ENCODE results near the gene MRPS22. TPM values are rescaled to one million over a fixed set of nuclear protein-coding genes. Genes with fewer than 3 reads are reported as not detected.

Gene MRPS22
- total and polyA plus RNA-seq, 8 donors = 9.6 to 75.8 (median 43.7) TPM

GRCh38 chr3:139299261-139300132 lies 44.3 kb upstream of the MRPS22 start:
- TF ChIP-seq POLR2A (IDR thresholded peaks at IDR 0.05) = no peak
- peak in 1 of 3 donors; percentile 14 for TF ChIP-seq POLR2AphosphoS5 (IDR thresholded peaks at IDR 0.05)
- Histone ChIP-seq H3K4me1 (no peaks in the 10 kb centered on the region), H3K27ac (no peak overlapping the region), H3K4me3 (no peak overlapping the region), H3K36me3 (no peaks in the 10 kb centered on the region), H3K27me3 (no peaks in the 10 kb centered on the region), H3K9me3 (no peaks in the 10 kb centered on the region)
- peak; percentile 32 to 37 for DNase-seq
- 40 to 56% (median 51%) methylated on average over 12 to 14 of the region's 14 CpGs for WGBS, 5 donors
- intact Hi-C loops (cut with DNase I; ENCODE audit: low total_unique reads) = no loop called here

GRCh38 chr3:139300416-139300815 lies 43.4 kb upstream of the MRPS22 start:
- 89 to 96% (median 94%) methylated on average over 3 of the region's 3 CpGs for WGBS, 5 donors
- no peak for DNase-seq
- intact Hi-C loops (cut with DNase I; ENCODE audit: low total_unique reads) = no loop called here

GRCh38 chr3:139301183-139301582 lies 42.6 kb upstream of the MRPS22 start:
- H3K4me1 ChIP-seq = no peaks in the 10 kb centered on the region
- DNase-seq = no peak
- no peaks in the 10 kb centered on the region for H3K9me3 ChIP-seq
- no peak overlapping the region for H3K4me3 ChIP-seq
- H3K27me3 ChIP-seq = no peaks in the 10 kb centered on the region
- TF ChIP-seq POLR2A (IDR thresholded peaks at IDR 0.05) = no peak
- TF ChIP-seq EP300 (IDR thresholded peaks at IDR 0.05) = no peak
- TF ChIP-seq POLR2AphosphoS5 (IDR thresholded peaks at IDR 0.05) = no peak
- no peak for TF ChIP-seq CTCF (IDR thresholded peaks at IDR 0.05)
- intact Hi-C loops (cut with DNase I; ENCODE audit: low total_unique reads) = no loop called here
- WGBS, 5 donors = 85 to 96% (median 93%) methylated on average over 6 of the region's 6 CpGs
- H3K36me3 ChIP-seq = no peaks in the 10 kb centered on the region
- H3K27ac ChIP-seq = no peak overlapping the region

More at GRCh38 chr3:139300416-139300815, 43.4 kb upstream of the MRPS22 start:
- no peaks in the 10 kb centered on the region for H3K36me3 ChIP-seq
- TF ChIP-seq POLR2AphosphoS5 (IDR thresholded peaks at IDR 0.05) (no peak), CTCF (IDR thresholded peaks at IDR 0.05) (no peak), EP300 (IDR thresholded peaks at IDR 0.05) (no peak), POLR2A (IDR thresholded peaks at IDR 0.05) (no peak)
- H3K4me1 ChIP-seq = no peaks in the 10 kb centered on the region
- H3K4me3 ChIP-seq = no peak overlapping the region
- no peaks in the 10 kb centered on the region for H3K27me3 ChIP-seq
- H3K9me3 ChIP-seq = no peaks in the 10 kb centered on the region
- H3K27ac ChIP-seq = no peak overlapping the region

GRCh38 chr3:139301654-139302053 lies 42.2 kb upstream of the MRPS22 start:
- no peak overlapping the region for H3K27ac ChIP-seq
- no peaks in the 10 kb centered on the region for H3K27me3 ChIP-seq
- no peaks in the 10 kb centered on the region for H3K36me3 ChIP-seq
- no peaks in the 10 kb centered on the region for H3K9me3 ChIP-seq
- intact Hi-C loops (cut with DNase I; ENCODE audit: low total_unique reads) = no loop called here
- no peak overlapping the region for H3K4me3 ChIP-seq
- no peak for TF ChIP-seq POLR2A (IDR thresholded peaks at IDR 0.05)
- TF ChIP-seq EP300 (IDR thresholded peaks at IDR 0.05) = no peak
- no peak for TF ChIP-seq CTCF (IDR thresholded peaks at IDR 0.05)
- no peak for TF ChIP-seq POLR2AphosphoS5 (IDR thresholded peaks at IDR 0.05)
- H3K4me1 ChIP-seq = no peaks in the 10 kb centered on the region
- 85 to 100% (median 89%) methylated on average over 2 to 4 of the region's 4 CpGs for WGBS, 5 donors
- DNase-seq = no peak

All from stomach (tissue), 9 donors.